NCI-H69 (cell line): ENCODE results near the gene GHITM.
A peak's percentile ranks its signal among the peaks of the same experiment; 100 is the strongest.
"Not testable (repeated sequence)": the region's sequence is repeated elsewhere in the genome, so short reads cannot be mapped to it uniquely, and the experiment has no call there.

ENCODE experiments used
- DNase-seq: peaks from one replicate; lab custom pipeline; 2025; lab: John Stamatoyannopoulos, UW

The GHITM gene

GRCh38 chr10:84176836-84177474 is 37.6 kb downstream of the GHITM start:
- no peak for DNase-seq

- no peak for DNase-seq
Observed at GRCh38 chr10:84177541-84178141, 38.3 kb downstream of the GHITM start.

GRCh38 chr10:84178160-84178609 is 38.9 kb downstream of the GHITM start:
- no peak for DNase-seq

GRCh38 chr10:84179059-84179710 is 39.9 kb downstream of the GHITM start:
- DNase-seq = peak; percentile 84

- not testable (repeated sequence) for DNase-seq
Observed at GRCh38 chr10:84180386-84180785, 41.1 kb downstream of the GHITM start.

- DNase-seq = no peak
Observed at GRCh38 chr10:84181631-84182030, 42.3 kb downstream of the GHITM start.

GRCh38 chr10:84184517-84184916 is 45.2 kb downstream of the GHITM start:
- no peak for DNase-seq

- no peak for DNase-seq
Observed at GRCh38 chr10:84185526-84186175, 46.3 kb downstream of the GHITM start.

- no peak for DNase-seq
Observed at GRCh38 chr10:84188815-84189214, 49.5 kb downstream of the GHITM start.

- no peak for DNase-seq
Observed at GRCh38 chr10:84190621-84191020, 51.3 kb downstream of the GHITM start.

GRCh38 chr10:84191106-84191505 is 51.8 kb downstream of the GHITM start:
- DNase-seq = no peak

- no peak for DNase-seq
Observed at GRCh38 chr10:84193327-84193726, 54.0 kb downstream of the GHITM start.

GRCh38 chr10:84193846-84194423 is 54.6 kb downstream of the GHITM start:
- DNase-seq = no peak

GRCh38 chr10:84194424-84195043 is 55.2 kb downstream of the GHITM start, which contains the start of gene CDHR1:
CDHR1 (plus strand) TSS chr10:84194537; CDS start chr10:84194761, 224 bp downstream.
- peak; percentile 48 for DNase-seq

GRCh38 chr10:84195044-84195830 is 55.9 kb downstream of the GHITM start:
- DNase-seq = peak; percentile 23

- DNase-seq = peak; percentile 78
Observed at GRCh38 chr10:84196083-84196482, 56.8 kb downstream of the GHITM start.

GRCh38 chr10:84196941-84197340 is 57.6 kb downstream of the GHITM start:
- no peak for DNase-seq

- DNase-seq = no peak
Observed at GRCh38 chr10:84197643-84198042, 58.3 kb downstream of the GHITM start.

GRCh38 chr10:84198206-84198915 is 59.1 kb downstream of the GHITM start:
- DNase-seq = peak; percentile 46

- no peak for DNase-seq
Observed at GRCh38 chr10:84200537-84201243, 61.4 kb downstream of the GHITM start.
